Islet of Langerhans (tissue), 1 donor: Measurements from ENCODE around the gene CAPN9.
"Not testable (repeated sequence)": the region's sequence is repeated elsewhere in the genome, so short reads cannot be mapped to it uniquely, and the experiment has no call there.

Source experiments
- FAIRE-seq: peaks from one replicate; lab custom pipeline; 2011; peaks lifted over from hg19 to GRCh38; lab: Jason Lieb, UNC

Gene CAPN9

DNA sequence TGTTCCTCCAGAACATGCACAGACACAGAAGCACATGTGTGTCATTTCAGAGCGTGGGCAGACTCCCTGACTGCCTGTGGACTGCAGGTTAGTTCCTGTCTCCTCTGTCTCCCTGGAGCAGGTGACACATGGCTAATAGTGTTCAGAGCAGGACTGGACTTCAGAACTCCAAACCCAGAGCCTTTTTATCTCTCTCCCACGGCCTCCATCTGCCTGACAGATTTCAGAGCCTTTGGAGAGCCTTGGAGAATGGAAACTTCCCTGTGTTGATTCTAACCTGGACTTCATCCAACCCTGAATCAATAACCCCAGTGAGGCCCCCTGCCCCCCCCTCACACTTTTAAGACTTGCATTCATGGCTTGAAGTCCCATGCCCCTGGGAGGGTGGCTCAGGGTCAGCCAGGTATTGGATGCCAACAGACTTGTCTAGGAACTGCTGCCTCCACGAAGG is 76.8 kb downstream of the CAPN9 start:
- no peak for FAIRE-seq

- FAIRE-seq: no peak
Measured at GRCh38 chr1:230824551-230824918, 77.3 kb downstream of the CAPN9 start.

DNA sequence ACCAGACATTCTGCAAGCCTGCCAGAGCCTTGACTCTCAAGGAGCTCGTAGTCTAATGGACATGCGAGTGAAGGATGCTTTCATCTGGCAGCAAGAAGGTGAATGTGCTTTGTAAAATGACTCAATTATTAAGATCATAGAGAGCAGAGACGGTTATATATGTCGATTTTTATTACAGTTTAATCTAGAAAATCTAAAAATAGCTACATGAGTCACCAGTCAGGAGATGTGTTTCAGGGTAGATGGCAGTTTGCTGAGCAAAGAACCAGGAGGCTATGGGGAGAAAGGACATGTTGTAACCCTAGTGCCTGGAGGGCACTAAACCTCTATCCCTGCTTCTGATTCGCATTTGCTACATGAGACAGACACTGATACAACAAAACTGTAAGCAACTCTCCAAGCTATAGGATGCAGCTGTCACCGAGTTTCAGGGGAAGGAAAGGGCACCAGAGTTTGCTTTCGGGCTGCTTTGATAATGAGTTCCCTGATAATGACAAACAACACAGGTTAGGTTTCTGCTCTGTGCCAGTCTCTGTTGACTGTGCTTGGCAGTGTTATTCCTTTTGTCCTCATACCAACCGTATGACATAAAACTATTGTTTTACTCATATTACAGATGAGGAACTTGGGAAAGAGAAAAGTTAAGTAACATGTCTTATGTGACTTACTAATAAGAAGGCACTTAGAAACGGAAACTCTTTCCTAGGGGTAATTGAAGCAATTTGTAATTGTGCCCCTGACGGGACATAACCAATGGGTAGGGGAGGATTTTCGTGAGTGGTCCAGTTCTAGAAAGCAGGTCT is 77.9 kb downstream of the CAPN9 start:
- no peak for FAIRE-seq

GRCh38 chr1:230825761-230826160 is 78.6 kb downstream of the CAPN9 start:
- FAIRE-seq: no peak

- FAIRE-seq: no peak
Measured at GRCh38 chr1:230826166-230826875, 79.1 kb downstream of the CAPN9 start.

DNA sequence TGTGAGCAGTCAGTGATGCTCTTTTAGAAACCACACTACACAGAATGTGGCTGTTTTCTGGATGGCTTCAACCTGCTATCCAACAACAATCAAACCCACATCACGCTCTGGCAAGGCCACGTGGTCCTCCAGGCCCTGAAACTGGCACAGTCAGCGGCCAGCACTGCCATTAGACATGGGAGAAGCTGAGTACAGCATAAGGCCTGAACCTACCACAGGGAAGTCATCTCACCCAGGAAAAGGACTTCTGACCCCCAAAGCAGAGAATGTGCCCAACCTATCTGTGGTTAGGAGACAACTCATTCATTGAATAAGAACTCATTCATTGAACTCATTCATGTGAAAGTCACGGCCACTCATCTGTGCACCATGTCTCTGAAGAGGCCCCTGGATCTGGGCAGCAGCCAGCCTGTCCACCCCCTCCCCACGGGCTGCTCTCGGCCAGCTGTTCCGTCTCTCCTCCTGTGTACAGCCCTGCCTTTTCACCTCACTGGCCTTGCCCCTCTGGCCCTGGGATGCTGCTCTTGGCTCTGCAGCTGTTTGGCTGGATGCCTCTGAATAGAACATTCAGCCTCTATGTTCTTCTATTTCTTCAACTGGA is 80.0 kb downstream of the CAPN9 start:
- FAIRE-seq: no peak

GRCh38 chr1:230827801-230828200 is 80.6 kb downstream of the CAPN9 start:
- no peak for FAIRE-seq

- no peak for FAIRE-seq
Measured at GRCh38 chr1:230828421-230828820, 81.2 kb downstream of the CAPN9 start.

DNA sequence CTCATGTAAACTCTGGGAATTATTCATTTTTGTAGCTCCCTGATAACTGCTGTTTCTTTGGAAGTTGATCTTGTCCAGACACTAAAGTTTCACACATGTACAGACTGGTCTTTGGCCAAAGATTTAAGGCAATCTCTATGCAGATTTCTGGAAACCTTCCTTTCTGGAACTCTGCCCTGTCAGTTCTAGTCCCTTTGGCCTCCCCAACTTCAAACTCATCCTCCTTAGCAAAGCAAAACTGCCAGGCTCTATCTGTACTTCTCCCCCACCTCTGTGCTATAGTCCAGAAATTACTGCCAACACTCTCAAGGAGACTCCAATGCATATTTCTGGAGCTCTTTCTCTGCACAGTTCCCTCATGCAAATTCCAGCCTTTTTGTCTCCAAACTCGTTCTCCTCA is 84.6 kb downstream of the CAPN9 start:
- FAIRE-seq: no peak

- no peak for FAIRE-seq
Measured at GRCh38 chr1:230832476-230832875, 85.3 kb downstream of the CAPN9 start.

DNA sequence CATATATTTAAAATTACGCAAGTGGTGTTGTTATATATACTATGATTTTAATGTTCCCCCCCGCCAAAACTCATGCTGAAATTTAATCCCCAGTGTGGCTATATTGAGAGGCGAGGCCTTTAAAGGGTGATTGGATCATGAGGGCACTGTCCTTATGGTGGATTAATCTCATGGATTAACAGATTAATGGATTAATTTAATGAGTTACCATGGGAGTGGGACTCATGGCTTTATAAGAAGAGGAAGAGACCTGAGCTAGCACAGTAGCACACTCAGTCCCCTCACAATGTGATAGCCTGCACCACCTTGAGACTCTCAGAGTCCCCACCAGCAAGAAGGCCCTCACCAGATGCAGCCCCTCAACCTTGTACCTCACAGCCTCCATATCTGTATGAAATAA is 86.3 kb downstream of the CAPN9 start:
- no peak for FAIRE-seq

GRCh38 chr1:230834292-230834691 is 87.1 kb downstream of the CAPN9 start:
- FAIRE-seq: no peak

- FAIRE-seq: no peak
Measured at GRCh38 chr1:230836347-230836746, 89.2 kb downstream of the CAPN9 start.

GRCh38 chr1:230836793-230837192 is 89.6 kb downstream of the CAPN9 start:
- FAIRE-seq: no peak

- FAIRE-seq: no peak
Measured at GRCh38 chr1:230839173-230839572, 92.0 kb downstream of the CAPN9 start.

GRCh38 chr1:230842801-230843200 is 95.6 kb downstream of the CAPN9 start:
- no peak for FAIRE-seq

DNA sequence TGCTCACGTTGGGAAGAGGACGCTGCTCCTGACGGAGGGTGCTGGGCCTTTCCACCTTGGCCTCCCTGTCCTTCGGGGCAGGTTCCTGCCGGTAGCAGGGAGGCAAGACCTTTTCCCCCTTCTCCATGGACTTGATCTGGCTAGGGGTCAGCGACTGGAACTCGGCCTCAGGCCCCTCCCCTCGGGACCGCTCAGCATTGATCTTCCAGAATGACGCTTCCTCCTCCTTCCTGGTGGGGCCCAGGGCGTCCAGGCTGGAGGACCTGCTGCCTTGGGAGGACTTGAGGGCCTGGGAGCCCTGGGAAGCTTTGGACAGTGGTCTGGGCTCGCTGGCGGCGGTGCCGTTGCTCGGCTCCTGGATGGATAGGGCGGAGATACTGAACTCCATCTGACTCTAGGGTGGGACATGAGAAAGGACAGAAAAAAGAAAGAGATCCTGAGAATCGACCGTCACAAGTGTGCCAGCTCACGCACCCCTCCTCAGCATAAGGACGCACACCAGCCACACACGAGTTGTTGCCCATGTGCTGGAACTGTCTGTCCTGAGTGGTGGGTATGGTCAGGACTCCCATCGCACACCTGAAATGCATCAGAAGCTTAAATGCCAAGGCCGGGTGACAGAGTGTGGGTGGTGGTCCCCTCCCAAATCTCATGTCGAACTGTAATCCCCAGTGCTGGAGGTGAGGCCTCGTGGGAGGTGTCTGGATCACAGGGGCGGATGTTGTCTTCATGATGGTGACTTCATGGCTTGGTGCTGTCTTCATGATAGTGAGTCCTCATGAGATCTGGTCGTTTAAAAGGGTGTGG is 96.5 kb downstream of the CAPN9 start:
- no peak for FAIRE-seq

DNA sequence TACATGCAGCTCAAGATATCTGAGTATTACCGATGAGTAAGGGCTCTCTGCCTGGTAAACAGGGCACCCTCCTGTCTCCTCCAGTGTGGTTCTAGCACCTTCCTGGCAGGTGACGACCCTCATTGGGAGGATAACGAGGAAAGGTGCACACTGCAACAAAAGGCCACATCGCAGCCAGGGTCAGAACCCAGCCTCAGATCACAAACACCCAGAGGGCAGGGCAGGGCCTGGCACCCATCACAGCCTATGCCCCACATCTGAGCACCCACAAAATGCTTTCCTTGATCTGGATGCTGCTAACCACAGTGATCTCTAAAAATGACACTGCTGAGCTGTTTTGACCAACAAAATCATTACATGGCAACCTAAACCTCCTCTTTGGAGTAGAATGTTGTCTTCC is 97.4 kb downstream of the CAPN9 start:
- no peak for FAIRE-seq

GRCh38 chr1:230845184-230845583 is 98.0 kb downstream of the CAPN9 start:
- not testable (repeated sequence) for FAIRE-seq

GRCh38 chr1:230848235-230848634 is 101.0 kb downstream of the CAPN9 start:
- FAIRE-seq: no peak

DNA sequence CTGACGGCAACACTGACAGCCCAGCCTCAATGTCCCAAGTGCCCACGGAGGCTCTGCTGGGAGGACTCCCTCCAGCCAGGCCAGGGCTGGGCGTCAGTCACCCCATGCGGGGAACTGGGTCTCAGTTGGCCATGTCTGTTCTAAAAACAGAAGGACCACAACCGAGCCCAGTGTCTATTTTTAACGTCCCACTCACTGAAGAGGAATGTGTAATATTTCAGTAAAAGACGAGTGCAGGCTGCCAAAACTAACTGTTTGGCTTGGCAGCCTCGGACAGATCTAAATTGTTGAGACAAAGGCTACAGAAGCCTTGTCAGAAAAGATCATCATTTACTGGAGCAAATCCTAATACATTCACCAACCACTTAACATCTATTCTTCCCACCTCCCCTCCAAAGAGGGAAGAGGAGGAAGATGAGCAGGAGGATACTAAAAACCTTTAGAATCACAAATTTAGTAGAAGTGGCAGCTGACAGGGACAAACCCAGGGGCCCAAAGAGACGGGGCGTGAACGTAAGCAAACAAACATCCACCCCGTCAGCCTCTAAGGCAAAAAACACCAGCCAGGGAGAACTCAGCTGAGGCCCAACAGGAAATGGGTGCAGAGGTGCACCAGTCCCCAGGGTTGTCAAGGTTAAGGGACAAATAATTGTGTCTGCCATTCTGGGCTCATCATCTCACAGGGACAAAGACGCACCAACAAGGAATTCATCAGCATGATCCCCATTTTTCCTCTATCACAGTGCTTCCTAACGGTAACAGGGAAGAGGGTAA is 102.5 kb downstream of the CAPN9 start:
- no peak for FAIRE-seq

DNA sequence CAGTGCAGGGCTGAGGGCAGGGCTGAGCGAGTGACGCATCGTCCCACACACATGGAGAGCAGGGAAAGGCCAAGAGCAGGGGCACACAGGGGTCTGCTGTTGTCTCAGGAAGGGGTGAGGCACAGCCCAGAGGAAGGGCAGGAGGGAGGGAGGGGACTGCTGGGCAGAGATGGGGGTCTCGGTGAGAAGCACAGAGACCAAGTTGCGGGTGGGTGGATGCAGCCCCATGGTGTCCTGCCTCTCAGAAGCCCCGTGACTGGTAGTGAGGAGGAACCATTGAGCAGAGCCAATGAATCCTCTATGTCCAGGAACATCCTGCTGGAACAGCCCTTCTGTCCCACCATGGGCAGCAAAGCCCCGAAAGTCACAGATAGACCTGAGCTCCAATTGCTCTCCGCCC is 103.4 kb downstream of the CAPN9 start:
- FAIRE-seq: no peak
